Measurements from ENCODE around the gene PARM1.

The PARM1 gene

DNA sequence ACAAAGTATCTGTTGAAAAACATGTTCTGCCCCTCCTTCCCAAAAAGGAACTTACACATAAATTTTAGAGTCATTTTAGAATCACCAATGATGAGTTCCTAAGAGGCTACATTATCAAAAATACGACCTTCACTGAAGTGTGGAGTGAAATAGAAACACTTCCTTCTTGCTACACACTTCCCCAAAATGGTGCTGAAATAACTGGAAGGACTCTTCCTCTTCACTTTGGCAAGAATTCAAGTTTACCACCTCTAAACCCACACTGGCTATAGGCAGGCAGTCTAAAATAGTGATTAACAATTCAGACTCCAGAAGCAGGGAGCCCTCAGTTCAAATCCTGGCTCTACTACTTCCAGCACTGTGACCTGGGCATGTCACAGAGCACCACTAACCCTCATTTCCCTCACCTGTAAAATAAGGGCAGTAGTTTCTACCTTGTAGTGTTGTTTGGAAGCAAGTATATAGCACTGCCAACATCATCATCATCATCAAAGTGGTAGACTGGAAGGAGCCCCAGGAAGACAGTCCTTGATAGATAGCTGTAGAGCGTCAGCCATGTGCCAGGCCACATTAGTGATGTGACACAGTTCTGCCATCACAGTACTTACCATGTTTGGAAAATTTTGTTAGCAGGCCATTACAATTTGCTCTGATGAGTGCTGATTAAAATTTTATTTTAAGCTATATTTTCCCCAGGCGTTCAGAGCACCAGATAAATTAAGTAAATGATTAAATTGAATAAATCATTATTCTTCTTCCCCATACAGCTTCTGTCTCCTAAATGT is 103.3 kb downstream of the PARM1 start:
- TF ChIP-seq, protein P1, sequence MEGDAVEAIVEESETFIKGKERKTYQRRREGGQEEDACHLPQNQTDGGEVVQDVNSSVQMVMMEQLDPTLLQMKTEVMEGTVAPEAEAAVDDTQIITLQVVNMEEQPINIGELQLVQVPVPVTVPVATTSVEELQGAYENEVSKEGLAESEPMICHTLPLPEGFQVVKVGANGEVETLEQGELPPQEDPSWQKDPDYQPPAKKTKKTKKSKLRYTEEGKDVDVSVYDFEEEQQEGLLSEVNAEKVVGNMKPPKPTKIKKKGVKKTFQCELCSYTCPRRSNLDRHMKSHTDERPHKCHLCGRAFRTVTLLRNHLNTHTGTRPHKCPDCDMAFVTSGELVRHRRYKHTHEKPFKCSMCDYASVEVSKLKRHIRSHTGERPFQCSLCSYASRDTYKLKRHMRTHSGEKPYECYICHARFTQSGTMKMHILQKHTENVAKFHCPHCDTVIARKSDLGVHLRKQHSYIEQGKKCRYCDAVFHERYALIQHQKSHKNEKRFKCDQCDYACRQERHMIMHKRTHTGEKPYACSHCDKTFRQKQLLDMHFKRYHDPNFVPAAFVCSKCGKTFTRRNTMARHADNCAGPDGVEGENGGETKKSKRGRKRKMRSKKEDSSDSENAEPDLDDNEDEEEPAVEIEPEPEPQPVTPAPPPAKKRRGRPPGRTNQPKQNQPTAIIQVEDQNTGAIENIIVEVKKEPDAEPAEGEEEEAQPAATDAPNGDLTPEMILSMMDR (IDR thresholded peaks at IDR 0.05; ENCODE audit: borderline replicate concordance, insufficient read depth, low read depth, low read length), result no peak

DNA sequence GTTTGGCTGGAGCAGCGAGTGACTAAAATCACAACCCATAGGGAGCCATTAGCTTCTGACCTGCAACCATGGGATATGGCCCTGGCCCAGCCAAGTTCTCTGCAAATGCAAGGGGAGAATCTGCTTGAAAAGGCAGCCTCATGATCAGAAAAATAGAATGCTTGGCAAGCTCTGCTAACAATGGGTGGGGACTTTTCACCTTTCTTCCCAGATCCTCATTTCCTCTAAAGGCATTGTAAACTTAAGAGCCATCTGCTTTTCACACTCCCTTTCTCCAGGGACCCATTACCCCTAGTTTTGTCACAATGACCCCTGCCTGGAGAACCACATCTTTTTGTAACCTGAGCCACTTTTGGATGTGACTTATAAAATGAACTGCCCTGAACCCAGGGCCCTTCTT is 104.3 kb downstream of the PARM1 start:
- no peak overlapping the region for H3K4me3 ChIP-seq (ENCODE audit: low read depth, low read length)
- TF ChIP-seq, protein P1 (IDR thresholded peaks at IDR 0.05; ENCODE audit: borderline replicate concordance, insufficient read depth, low read depth, low read length), result no peak

More for the DNA sequence above, 103.3 kb downstream of the PARM1 start:
- no peak overlapping the region for H3K4me3 ChIP-seq (ENCODE audit: low read depth, low read length)

DNA sequence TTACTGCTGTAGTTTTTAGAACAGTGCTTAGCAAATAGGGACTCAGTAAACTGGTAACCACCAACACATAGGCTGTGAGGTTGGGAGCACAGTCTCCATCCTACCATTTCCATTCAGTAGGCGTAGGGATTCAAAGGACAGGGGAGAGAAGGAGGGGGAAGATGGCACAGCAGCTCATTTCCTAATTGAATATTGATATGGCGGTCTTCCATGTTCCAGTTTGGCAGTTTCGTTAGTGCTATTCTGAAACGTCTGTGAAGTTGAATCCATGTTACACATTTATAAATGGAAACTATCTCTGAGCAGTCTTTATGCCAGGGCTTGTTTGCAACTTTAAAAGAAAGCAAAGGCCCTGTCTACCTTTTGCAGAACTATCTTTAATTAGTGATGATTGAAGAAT is 105.5 kb downstream of the PARM1 start:
- H3K4me3 ChIP-seq (ENCODE audit: low read depth, low read length), result no peak overlapping the region
- TF ChIP-seq, protein P1 (IDR thresholded peaks at IDR 0.05; ENCODE audit: borderline replicate concordance, insufficient read depth, low read depth, low read length), result no peak

DNA sequence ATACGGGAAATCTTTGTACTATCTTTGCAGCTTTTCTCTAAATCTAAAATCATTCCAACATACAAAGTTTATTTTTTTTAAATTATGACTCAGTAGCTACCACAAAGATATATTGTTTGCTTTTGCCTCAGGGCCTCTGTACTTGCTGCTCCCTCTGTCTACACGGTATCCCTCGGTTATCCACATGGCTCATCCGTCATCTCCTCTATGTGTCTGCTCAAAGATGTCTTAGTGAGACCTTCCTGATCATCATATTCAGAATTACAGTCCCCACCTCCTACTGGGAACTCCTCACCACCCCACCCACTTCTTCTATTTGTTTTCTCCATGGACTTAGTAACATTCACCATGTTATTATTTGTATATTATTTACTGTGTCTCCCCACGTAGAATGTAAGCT is 107.8 kb downstream of the PARM1 start:
- TF ChIP-seq, protein P1 (IDR thresholded peaks at IDR 0.05; ENCODE audit: borderline replicate concordance, insufficient read depth, low read depth, low read length), result no peak
- no peak overlapping the region for H3K4me3 ChIP-seq (ENCODE audit: low read depth, low read length)

DNA sequence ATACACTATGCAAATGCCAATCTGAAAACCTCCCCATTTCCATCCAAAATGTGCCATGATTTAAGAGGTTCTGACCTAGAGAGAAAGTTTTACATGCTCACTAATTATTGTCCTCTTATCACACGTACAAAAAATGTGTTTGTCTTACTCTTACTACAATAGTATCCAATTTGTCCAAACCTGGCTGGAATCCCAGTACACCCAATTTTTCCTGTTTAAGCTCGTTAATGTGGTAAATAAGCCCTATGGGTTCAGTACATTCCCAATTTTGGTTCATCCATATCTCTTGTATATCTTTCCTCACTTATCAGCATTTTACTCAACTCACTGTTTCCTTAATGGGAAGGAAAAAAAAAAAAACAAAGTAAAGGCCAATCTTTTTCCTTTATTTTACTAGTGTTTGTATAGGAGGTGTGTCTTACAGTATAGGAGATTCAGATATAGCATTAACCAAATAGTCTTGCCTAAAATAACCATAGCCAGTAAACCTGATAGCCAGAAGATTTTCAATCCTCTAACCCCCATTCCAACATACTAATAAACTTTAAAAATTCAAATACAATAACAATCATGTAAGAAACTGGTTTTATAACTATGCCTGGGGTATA is 109.8 kb downstream of the PARM1 start:
- TF ChIP-seq, protein P1 (IDR thresholded peaks at IDR 0.05; ENCODE audit: borderline replicate concordance, insufficient read depth, low read depth, low read length), result no peak
- H3K4me3 ChIP-seq (ENCODE audit: low read depth, low read length), result no peak overlapping the region

DNA sequence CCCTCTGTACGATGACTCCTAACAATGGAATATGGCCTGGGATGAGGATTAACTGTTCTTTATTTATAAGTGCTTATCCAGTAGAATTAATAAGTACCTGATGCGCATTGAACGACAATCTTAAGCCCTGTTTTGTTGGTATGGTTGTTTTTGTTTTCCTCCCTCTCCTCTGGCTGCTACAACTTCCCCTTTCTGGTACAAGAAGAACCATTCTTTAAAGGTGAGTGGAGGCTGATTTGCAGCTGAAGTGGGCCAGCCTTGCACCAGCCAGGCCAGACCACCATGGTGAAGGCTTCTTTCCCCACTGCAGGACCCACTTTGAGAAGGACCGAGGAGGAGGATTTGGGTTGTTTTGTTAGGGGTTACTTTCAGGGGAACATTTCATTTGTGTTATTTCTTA is 113.3 kb downstream of the PARM1 start:
- TF ChIP-seq, protein P1 (IDR thresholded peaks at IDR 0.05; ENCODE audit: borderline replicate concordance, insufficient read depth, low read depth, low read length), result no peak
- no peak overlapping the region for H3K4me3 ChIP-seq (ENCODE audit: low read depth, low read length)

DNA sequence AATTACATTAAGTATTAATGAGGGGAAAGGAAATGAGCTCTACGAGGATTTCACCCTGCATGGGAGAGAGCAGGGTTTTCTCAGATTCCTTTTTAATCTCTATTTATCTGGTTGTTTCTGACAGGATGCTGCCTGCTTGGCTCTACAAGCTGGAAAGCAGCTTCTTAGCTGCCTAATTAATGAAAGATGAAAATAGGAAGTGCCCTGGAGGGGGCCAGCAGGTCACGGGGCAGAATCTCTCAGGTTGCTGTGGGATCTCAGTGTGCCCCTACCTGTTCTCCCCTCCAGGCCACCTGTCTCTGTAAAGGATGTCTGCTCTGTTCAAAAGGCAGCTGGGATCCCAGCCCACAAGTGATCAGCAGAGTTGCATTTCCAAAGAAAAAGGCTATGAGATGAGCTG is 113.7 kb downstream of the PARM1 start:
- TF ChIP-seq, protein P1 (IDR thresholded peaks at IDR 0.05; ENCODE audit: borderline replicate concordance, insufficient read depth, low read depth, low read length), result no peak
- H3K4me3 ChIP-seq (ENCODE audit: low read depth, low read length), result no peak overlapping the region
